Measurements from ENCODE around the gene LPP.
"Not testable (repeated sequence)": the region's sequence is repeated elsewhere in the genome, so short reads cannot be mapped to it uniquely, and the experiment has no call there.

Gene LPP

DNA sequence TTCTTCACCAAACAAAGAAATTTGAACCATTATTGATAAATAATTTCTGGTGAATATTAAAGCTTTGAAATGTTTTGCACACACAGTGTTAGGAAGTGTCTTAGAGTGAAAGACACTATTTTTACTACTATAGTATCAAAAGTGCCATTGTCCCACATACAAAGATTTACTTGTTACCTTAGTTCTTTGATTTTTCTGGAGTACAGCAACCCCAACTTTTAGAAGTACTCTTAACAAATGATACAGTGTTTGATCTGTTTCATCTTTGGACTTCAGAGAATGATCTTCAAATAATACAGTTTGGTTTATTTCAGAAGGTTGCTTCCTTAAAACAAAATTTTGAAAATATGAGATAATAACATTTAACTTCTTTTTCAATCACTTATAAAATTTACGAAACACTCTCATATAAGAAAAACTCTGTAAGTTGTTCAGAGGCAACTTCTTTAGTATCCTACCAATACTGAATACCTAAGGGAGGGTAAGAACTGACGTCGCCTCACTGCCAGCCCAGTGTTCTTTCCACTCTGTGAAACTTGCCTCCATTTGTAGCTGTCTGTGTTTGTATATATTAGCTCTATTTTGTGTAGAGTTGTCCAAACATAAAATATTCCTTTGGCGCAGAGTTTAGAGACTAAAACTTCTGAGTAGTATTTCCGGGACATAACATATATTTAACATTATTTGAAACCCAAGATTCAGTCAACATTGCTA, 464.2 kb downstream of the LPP start:
- DNase-seq, result no peak

GRCh38 chr3:188620752-188621151, 466.8 kb downstream of the LPP start:
- no peak for DNase-seq

DNA sequence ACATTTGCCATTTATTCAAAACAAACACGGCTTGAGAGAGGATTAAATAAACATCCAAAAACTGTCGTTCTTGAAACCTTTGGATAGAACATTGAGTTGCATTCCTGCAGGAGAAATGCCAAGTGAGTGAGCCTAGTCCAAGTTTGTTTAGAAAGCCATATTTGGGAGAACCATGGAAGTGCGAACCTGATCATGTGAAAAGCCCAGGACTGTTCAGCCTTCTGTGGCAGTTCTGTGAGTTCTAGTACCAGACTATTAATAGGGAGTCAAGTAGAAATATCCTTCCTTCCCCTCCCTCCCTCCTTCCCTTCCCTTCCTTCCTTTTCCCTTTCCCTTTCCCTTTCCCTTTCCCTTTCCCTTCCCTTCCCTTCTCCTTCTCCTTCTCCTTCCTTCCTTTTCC, 470.4 kb downstream of the LPP start:
- DNase-seq, result no peak

DNA sequence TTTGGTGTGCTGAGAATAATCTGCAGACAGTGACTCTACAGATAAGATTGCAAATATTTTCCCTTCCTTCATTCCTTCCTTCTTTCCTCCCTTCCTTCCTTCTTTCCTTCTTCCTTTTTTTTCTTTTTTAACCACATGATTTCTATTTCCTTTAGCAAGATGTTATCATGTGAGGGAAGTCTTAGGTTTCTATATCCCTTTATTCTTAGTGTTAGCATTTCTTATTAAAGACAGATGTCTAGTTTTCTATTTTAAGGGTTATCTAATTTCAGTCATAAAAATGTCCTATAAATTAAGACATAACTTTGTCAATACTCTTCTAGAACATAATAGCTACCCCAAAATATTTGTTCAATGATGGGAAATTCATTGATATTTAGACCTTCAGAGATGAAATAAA, 470.9 kb downstream of the LPP start:
- no peak for DNase-seq

GRCh38 chr3:188627652-188628051, 473.7 kb downstream of the LPP start:
- DNase-seq, result no peak

DNA sequence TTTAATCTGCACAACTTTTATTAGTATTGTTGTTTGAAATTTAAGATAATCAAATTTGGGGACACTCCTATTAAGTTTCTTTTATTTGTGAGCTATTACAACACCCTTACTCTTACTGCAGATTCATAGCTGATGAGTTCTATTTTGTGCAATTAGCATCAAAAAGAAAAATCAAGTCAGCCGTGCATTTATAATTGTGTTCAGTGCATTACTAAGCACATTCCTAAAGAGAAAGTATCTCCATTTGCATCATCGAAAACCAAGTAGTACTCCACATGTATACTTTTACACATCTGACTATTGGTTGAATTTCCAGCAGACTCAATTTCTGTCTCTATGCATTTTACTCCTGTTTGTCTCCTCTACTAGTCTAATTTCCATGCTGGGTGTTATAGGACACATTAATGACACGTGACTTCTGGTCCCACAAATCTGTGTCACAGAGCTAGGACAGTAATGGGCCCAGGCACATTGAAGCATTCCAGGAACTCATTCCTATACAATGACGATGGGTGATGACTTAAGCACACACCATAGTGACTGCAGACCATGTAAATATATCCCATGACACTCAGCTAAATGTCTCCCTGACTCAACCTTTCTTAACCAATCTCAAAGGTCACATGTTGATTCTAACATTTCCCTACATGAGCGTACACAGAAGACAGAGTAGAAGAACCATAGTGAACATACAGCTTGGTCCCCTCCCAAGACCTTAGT, 477.5 kb downstream of the LPP start:
- no peak for DNase-seq

GRCh38 chr3:188633206-188633605, 479.2 kb downstream of the LPP start:
- DNase-seq, result no peak

- DNase-seq, result no peak
Measured at GRCh38 chr3:188634285-188634684, 480.3 kb downstream of the LPP start.

DNA sequence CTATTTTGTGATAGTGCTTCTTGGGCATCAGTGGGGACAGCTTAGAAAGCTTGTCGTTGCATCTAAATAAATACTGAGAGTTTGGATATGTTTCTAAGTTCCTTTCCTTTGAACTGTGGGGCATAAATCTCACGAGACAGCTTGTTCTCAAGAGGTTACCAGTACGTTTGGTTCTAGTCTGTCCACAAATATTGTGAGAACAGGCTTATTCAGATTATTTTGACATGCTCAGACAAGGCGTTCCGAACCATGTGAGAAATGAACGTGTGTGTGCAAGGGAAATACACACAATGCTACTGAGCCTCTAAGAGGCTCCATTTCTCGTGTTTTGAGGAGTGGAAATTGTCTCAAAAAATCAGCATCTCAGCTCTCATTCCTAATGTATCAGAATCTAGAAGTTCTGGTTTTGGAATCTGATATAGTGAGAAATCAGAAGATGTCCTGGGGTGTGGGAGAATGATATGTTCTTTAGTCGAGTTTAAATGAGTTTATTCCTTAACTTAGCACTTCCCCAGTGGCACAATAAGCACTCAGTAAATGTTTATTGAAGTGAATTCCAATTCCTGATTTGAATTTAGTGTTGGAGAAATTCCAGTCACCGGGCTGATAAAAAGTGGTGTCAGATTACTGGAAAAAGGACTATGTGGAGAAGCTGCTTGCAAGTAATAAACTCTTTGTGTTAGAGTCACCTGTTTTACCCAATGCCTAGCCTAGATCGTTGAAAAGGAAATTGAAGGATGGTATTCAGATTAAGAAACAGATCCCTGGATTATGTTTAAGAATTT, 481.5 kb downstream of the LPP start:
- no peak for DNase-seq

DNA sequence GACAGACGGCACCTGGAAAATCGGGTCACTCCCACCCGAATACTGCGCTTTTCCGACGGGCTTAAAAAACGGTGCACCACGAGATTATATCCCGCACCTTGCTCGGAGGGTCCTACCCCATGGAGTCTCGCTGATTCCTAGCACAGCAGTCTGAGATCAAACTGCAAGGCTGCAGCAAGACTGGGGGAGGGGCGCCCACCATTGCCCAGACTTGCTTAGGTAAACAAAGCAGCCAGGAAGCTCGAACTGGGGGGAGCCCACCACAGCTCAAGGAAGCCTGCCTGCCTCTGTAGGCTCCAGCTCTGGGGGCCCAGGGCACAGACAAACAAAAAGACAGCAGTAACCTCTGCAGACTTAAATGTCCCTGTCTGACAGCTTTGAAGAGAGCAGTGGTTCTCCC, 482.3 kb downstream of the LPP start:
- DNase-seq, result not testable (repeated sequence)

DNA sequence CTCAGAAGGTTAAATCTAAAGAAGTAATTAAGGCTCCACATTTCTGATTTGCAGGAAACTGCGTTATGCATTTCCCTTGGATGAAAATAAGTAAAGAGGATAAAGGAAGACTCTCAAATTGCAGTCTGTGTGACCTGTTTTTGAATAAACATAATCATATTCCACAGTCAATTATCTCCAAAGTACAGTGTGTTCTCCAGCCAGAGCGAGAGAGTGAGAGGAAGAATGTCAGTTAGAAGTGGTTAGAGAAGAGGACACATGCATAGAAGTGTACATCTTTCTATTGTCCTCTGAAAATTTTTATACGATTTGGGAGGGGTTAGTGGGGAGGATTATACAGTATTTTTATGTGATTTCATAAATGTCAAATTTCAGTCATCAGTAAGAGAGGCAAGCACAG, 487.1 kb downstream of the LPP start:
- no peak for DNase-seq

DNA sequence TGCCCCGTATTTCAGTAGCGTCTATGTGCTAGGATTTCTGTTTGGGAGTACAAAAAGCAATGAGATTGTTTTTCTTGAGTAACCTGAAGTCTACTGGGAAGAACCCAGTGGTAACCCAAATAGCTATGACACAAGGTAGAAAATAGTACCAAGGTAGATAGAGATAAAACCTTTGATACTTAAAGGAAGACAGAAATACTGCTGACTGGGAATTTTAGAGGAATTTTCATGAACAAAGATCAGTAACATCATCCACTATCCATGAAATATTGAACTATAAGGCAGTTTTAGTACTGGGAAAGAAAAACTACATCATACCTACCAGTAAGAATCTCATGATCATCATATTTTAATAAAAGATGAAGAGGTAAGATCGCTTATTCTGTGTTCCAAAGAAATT, 489.8 kb downstream of the LPP start:
- no peak for DNase-seq

GRCh38 chr3:188646592-188646991, 492.6 kb downstream of the LPP start:
- peak; percentile 63 for DNase-seq

DNA sequence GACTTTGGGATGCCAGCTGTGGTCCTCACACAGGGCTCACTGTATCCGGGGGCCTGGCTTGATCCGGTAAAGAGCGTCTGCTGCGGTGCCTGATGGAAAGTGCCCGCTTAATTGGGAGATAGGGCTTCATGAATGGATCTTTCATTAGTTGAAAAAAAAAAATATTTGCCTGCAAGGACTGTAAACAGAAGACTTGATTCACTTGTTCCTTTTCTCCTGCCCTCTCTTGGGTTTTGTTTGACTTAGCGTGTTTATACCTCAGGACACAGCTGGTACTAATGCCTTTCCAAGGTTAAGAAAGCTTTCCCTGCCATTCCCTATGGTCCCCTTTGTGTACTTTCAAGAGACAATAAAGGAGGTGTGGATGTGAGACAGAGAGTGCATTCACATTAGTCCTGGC, 493.3 kb downstream of the LPP start:
- DNase-seq, result no peak

GRCh38 chr3:188649521-188649920, 495.6 kb downstream of the LPP start:
- DNase-seq, result no peak

- no peak for DNase-seq
Measured at GRCh38 chr3:188656196-188656982, 502.4 kb downstream of the LPP start.

- DNase-seq, result no peak
Measured at GRCh38 chr3:188658606-188659005, 504.6 kb downstream of the LPP start.

- no peak for DNase-seq
Measured at GRCh38 chr3:188659449-188660090, 505.6 kb downstream of the LPP start.

GRCh38 chr3:188660415-188660814, 506.5 kb downstream of the LPP start:
- DNase-seq, result no peak

- DNase-seq, result no peak
Measured at GRCh38 chr3:188661806-188662205, 507.8 kb downstream of the LPP start.

DNA sequence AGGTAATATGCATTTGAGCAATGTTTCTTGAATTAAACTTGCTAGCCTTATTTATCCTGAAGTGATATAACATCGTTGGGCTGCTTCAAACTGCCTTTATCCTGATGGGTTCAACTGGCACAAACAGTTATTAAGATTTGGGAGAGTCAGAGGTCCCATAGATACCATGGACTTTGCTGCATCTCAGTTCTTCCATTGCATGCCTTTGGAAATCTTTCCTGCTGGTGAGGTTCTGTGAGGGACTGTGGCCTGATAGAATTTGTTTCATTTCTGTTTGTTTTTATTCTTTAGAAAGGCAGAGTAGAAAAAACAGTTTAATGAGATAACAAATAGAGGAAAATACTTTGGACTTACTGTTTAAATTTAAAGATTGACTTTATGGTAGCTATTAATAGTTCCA, 508.3 kb downstream of the LPP start:
- no peak for DNase-seq

GRCh38 chr3:188662795-188663194, 508.8 kb downstream of the LPP start:
- no peak for DNase-seq

DNA sequence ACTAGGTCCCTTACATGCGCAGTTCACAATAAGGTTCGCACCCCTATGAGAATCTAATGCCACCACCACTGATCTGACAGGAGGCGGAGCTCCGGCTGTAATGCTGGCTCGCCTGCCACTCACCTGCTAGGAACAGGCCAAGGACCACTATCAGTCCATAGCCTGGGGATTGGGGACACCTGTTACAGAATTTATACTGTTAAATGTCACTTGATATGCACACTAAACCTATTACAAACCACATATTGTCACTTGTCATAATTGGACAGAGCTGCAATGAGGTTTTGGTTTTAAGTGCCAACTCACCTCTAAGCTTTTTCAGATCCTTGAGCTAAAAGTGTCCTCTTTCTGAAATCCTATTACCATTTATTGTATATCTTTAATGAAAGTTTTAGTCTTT, 509.9 kb downstream of the LPP start:
- no peak for DNase-seq
